ENCODE results near the gene SORBS2. TPM values are rescaled to one million over a fixed set of nuclear protein-coding genes. Genes with fewer than 3 reads are reported as not detected.
A peak's percentile ranks its signal among the peaks of the same experiment; 100 is the strongest.

Gene SORBS2
- total RNA-seq, 1 experiment from 2014 or later: 9.7 TPM

DNA sequence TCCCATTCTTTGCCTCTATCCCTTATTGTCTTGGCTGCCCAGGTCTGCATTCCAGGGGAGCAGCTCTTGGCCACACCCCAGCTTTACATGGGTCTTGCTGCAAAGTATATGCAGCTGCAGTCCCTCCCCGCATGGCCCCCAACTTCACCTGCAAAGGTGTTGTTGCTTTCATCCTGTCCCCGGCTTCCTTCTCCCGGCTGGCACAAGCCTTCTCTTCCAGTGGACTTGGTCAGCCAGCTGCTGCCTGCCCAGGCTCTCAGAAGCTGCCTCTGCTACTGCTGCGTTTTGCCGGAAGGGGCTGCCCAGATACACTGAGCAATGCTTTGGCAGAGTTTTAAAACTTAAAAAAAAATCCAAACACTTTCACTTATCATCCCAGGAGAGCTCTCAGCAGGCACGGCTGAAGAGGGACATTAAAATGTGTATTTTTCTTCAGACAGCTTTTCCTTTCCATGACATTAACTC is 155.5 kb downstream of the SORBS2 start:
- no peaks in the 10 kb centered on the region for H3K79me1 ChIP-seq (ENCODE audit: insufficient read depth, low read depth, low read length, poor library complexity, severe bottlenecking)
- H3K9ac ChIP-seq (ENCODE audit: extremely low read depth, insufficient read length, low read length): no peak overlapping the region
- no peak overlapping the region for H3K4ac ChIP-seq (ENCODE audit: low read depth, low read length)
- H3T11ph ChIP-seq (ENCODE audit: low read length): no peak overlapping the region
- H3K36me3 Mint-ChIP-seq (ENCODE audit: insufficient read depth in 1 of 3, low read depth in 3 of 3): peaks cover 0 to 20% (median 2%) of the 10 kb centered on the region in 3 experiments; a peak in 5 of 7 replicates
- no peak overlapping the region for H2BK15ac ChIP-seq (ENCODE audit: low read depth, low read length)
- peaks cover 21% of the 10 kb centered on the region; the same call in 1 of the 2 replicates for H3K4me1 ChIP-seq (ENCODE audit: insufficient read depth, low read length)
- no peak overlapping the region for H2BK120ac ChIP-seq (ENCODE audit: low read depth, low read length, poor library complexity, severe bottlenecking)
- no peak overlapping the region for H4K8ac ChIP-seq (replicated peaks; ENCODE audit: insufficient read length, low read depth, low read length)
- H3K23me2 ChIP-seq (ENCODE audit: insufficient read length, low read depth, low read length, poor library complexity, severe bottlenecking): no peaks in the 10 kb centered on the region
- peak overlapping the region; percentile 7 to 94 (median 13); a peak in 5 of 7 replicates for H3K27ac Mint-ChIP-seq
- H3K9me3 ChIP-seq (ENCODE audit: control insufficient read depth, low read depth, low read length): no peaks in the 10 kb centered on the region
- no peak overlapping the region for H3K4me2 ChIP-seq (ENCODE audit: insufficient read depth, insufficient read length, low read length)
- peaks cover 45 to 51% of the 10 kb centered on the region in 2 experiments for H3K4me1 Mint-ChIP-seq
- no CpG with 5 or more reads among the region's 6 CpGs for WGBS (ENCODE audit: extremely low coverage, insufficient read length, low lambda C conversion rate)
- H3K23ac ChIP-seq (ENCODE audit: insufficient read length, low read depth, low read length): no peak overlapping the region
- H3K56ac ChIP-seq (ENCODE audit: insufficient read length, low read depth, low read length): no peak overlapping the region
- no peak overlapping the region for H3K14ac ChIP-seq (ENCODE audit: insufficient read depth, low read length)
- no peak overlapping the region for H2AK5ac ChIP-seq (ENCODE audit: insufficient read length, low read length)
- no peak overlapping the region for H3K4me3 Mint-ChIP-seq
- no peak overlapping the region for H4K91ac ChIP-seq (ENCODE audit: insufficient read length, low read depth, low read length)
- H3K18ac ChIP-seq (ENCODE audit: insufficient read length, low read depth, low read length): no peak overlapping the region
- TF ChIP-seq, protein P1, sequence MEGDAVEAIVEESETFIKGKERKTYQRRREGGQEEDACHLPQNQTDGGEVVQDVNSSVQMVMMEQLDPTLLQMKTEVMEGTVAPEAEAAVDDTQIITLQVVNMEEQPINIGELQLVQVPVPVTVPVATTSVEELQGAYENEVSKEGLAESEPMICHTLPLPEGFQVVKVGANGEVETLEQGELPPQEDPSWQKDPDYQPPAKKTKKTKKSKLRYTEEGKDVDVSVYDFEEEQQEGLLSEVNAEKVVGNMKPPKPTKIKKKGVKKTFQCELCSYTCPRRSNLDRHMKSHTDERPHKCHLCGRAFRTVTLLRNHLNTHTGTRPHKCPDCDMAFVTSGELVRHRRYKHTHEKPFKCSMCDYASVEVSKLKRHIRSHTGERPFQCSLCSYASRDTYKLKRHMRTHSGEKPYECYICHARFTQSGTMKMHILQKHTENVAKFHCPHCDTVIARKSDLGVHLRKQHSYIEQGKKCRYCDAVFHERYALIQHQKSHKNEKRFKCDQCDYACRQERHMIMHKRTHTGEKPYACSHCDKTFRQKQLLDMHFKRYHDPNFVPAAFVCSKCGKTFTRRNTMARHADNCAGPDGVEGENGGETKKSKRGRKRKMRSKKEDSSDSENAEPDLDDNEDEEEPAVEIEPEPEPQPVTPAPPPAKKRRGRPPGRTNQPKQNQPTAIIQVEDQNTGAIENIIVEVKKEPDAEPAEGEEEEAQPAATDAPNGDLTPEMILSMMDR (conservative IDR thresholded peaks at IDR 0.05): no peak
- no peaks in the 10 kb centered on the region for H4K20me1 ChIP-seq (ENCODE audit: control insufficient read depth, insufficient read depth, insufficient read length)
- H3K27me3 Mint-ChIP-seq (ENCODE audit: low read depth): no peaks in the 10 kb centered on the region
- H2AFZ ChIP-seq (ENCODE audit: low read length): no peak overlapping the region
- no peak overlapping the region for H2BK5ac ChIP-seq (ENCODE audit: insufficient read length, low read length)
- no peaks in the 10 kb centered on the region for H3K27me3 ChIP-seq (ENCODE audit: insufficient read depth, low read length)
- H3K79me2 ChIP-seq (ENCODE audit: insufficient read depth, low read length): no peaks in the 10 kb centered on the region
- H3K9me3 Mint-ChIP-seq: no peaks in the 10 kb centered on the region
- no peak overlapping the region for H3K27ac ChIP-seq (ENCODE audit: insufficient read length, low read depth, low read length)
- peak; percentile 55 for DNase-seq
- no peak overlapping the region for H2BK12ac ChIP-seq (ENCODE audit: insufficient read length, low read depth, low read length)
- no peak overlapping the region for H4K5ac ChIP-seq (ENCODE audit: insufficient read length, low read depth, low read length)
- no peak overlapping the region for H2BK20ac ChIP-seq (ENCODE audit: low read depth, low read length, poor library complexity, severe bottlenecking)
